Endothelial cell of umbilical vein (primary cell): ENCODE results near the gene TREML2.

Experiments
- CTCF ChIP-seq, 2 donors: IDR thresholded peaks; 1 replicate in 1 of 2; 2 replicates in 1 of 2; pipeline ENCODE4 v1.5.1; 2011; ENCODE audit warnings: low read length in 2 of 2, mild to moderate bottlenecking in 2 of 2, moderate library complexity in 2 of 2, control low read depth in 1 of 2, inconsistent platforms in 1 of 2, low read depth in 1 of 2; ENCODE audit not compliant: insufficient read depth in 1 of 2; ENCODE audit errors: extremely low read depth in 1 of 2
- EZH2 ChIP-seq: IDR thresholded peaks from 2 replicates; pipeline ENCODE4 v1.6.1; 2012; ENCODE audit warnings: borderline replicate concordance, low read depth, mild to moderate bottlenecking, moderate library complexity, low read length, inconsistent platforms; ENCODE audit not compliant: severe bottlenecking
- FOS ChIP-seq: IDR thresholded peaks from 2 replicates; pipeline ENCODE4 v1.6.1; 2011; ENCODE audit warnings: mild to moderate bottlenecking, low read length, moderate library complexity, borderline replicate concordance; ENCODE audit not compliant: insufficient read depth
- GATA2 ChIP-seq: IDR thresholded peaks from 2 replicates; pipeline ENCODE4 v1.7.0; 2011; ENCODE audit warnings: low read depth, mild to moderate bottlenecking, moderate library complexity, mixed read lengths, low read length; ENCODE audit not compliant: insufficient read length, insufficient read depth
- JUN ChIP-seq: IDR thresholded peaks from 2 replicates; pipeline ENCODE4 v1.6.1; 2011; ENCODE audit warnings: borderline replicate concordance, low read depth; ENCODE audit not compliant: insufficient read length, insufficient read depth
- MAX ChIP-seq: IDR thresholded peaks from 2 replicates; pipeline ENCODE4 v1.6.1; 2011; ENCODE audit not compliant: insufficient read depth, insufficient read length
- MYC ChIP-seq: IDR thresholded peaks from one replicate; pipeline ENCODE4 v1.6.1; 2011; ENCODE audit warnings: mild to moderate bottlenecking, low read depth, low read length
- POLR2A ChIP-seq: IDR thresholded peaks from 2 replicates; pipeline ENCODE4 v1.6.1; 2012; ENCODE audit warnings: low read depth, mild to moderate bottlenecking, control low read depth, low read length
- POLR2AphosphoS5 ChIP-seq: IDR thresholded peaks from 2 replicates; pipeline ENCODE4 v1.6.1; 2012; ENCODE audit warnings: low read depth, mild to moderate bottlenecking, control low read depth, low read length, moderate library complexity; ENCODE audit not compliant: insufficient read depth

- TF ChIP-seq CTCF (IDR thresholded peaks at IDR 0.05; ENCODE audit: extremely low read depth in 1 of 2, insufficient read depth in 1 of 2, low read depth in 1 of 2, low read length in 2 of 2) = no peak
- no peak for TF ChIP-seq POLR2A
- TF ChIP-seq POLR2AphosphoS5 = no peak
- no peak for TF ChIP-seq EZH2
- TF ChIP-seq MYC = no peak
- TF ChIP-seq FOS = no peak
- no peak for TF ChIP-seq MAX
- TF ChIP-seq GATA2 = no peak
- no peak for TF ChIP-seq JUN
Measured at GRCh38 chr6:41216616-41217015, 15.7 kb upstream of the TREML2 start.
